Activated gamma-delta T cell treated with anti-CD3 and anti-CD28 coated beads, Interleukin-2, amount 50 U/mL, for 16 hours (primary cell): ENCODE data around the gene RPL7A.
A peak's percentile ranks its signal among the peaks of the same experiment; 100 is the strongest.
"Not testable (repeated sequence)": the region's sequence is repeated elsewhere in the genome, so short reads cannot be mapped to it uniquely, and the experiment has no call there.

ENCODE experiments used
- DNase-seq: peaks from one replicate; pipeline ENCODE4 v3.0.0-alpha.2; 2020; ENCODE audit warnings: low read depth

The RPL7A gene

GRCh38 chr9:133327834-133328484 lies 20.1 kb upstream of the RPL7A start:
- no peak for DNase-seq

GRCh38 chr9:133329306-133330156 lies 18.5 kb upstream of the RPL7A start:
- DNase-seq = not testable (repeated sequence)

GRCh38 chr9:133331221-133331620 lies 16.8 kb upstream of the RPL7A start:
- DNase-seq = no peak

GRCh38 chr9:133331641-133332380 lies 16.2 kb upstream of the RPL7A start:
- DNase-seq = no peak

- no peak for DNase-seq
These were observed 15.7 kb upstream of the RPL7A start for GRCh38 chr9:133332381-133332730.

- no peak for DNase-seq
These were observed 15.0 kb upstream of the RPL7A start for GRCh38 chr9:133333011-133333410.

- no peak for DNase-seq
These were observed 14.5 kb upstream of the RPL7A start for GRCh38 chr9:133333566-133333965.

GRCh38 chr9:133334161-133334560 lies 13.9 kb upstream of the RPL7A start:
- no peak for DNase-seq

- DNase-seq = not testable (repeated sequence)
These were observed 13.1 kb upstream of the RPL7A start for GRCh38 chr9:133334888-133335287.

- DNase-seq = peak; percentile 89
These were observed 11.8 kb upstream of the RPL7A start, which contains the start of gene SURF6 for GRCh38 chr9:133335924-133336811. Gene SURF6, minus strand, starts transcription at chr9:133336188. Its CDS starts 56 bp downstream, at chr9:133336132.

- no peak for DNase-seq
These were observed 8.4 kb upstream of the RPL7A start for GRCh38 chr9:133339641-133340040.

GRCh38 chr9:133340256-133340655 lies 7.8 kb upstream of the RPL7A start:
- DNase-seq = no peak

- DNase-seq = no peak
These were observed 7.1 kb upstream of the RPL7A start for GRCh38 chr9:133340916-133341315.

GRCh38 chr9:133341369-133342068 lies 6.5 kb upstream of the RPL7A start:
- no peak for DNase-seq

- DNase-seq = no peak
These were observed 6.0 kb upstream of the RPL7A start for GRCh38 chr9:133342069-133342406.

GRCh38 chr9:133342570-133342969 lies 5.4 kb upstream of the RPL7A start:
- DNase-seq = no peak

GRCh38 chr9:133344071-133344470 lies 3.9 kb upstream of the RPL7A start:
- DNase-seq = no peak

GRCh38 chr9:133344979-133345378 lies 3.0 kb upstream of the RPL7A start:
- no peak for DNase-seq

- DNase-seq = no peak
These were observed 2.4 kb upstream of the RPL7A start for GRCh38 chr9:133345596-133345995.

GRCh38 chr9:133346021-133346785 lies 1.8 kb upstream of the RPL7A start:
- DNase-seq = no peak
